Anterior cingulate cortex (tissue), 58 donors: Measurements from ENCODE around the gene NBPF3.
A peak's percentile ranks its signal among the peaks of the same experiment; 100 is the strongest.
"Not testable (repeated sequence)": the region's sequence is repeated elsewhere in the genome, so short reads cannot be mapped to it uniquely, and the experiment has no call there.

Source experiments
- DNase-seq, 58 donors: peaks; one replicate each; lab custom pipeline; 2025; lab: John Stamatoyannopoulos, UW

NBPF3 gene

GRCh38 chr1:21437341-21437640 lies 2.6 kb upstream of the NBPF3 start:
- DNase-seq, result peak in 2 of 58 donors; percentile 13 to 37

- not testable (repeated sequence) for DNase-seq
Observed at GRCh38 chr1:21438646-21439312, 1.2 kb upstream of the NBPF3 start.

GRCh38 chr1:21439345-21439720 lies 604 bp upstream of the NBPF3 start:
- DNase-seq, result no peak

GRCh38 chr1:21440630-21441125 lies 741 bp downstream of the NBPF3 start:
- peak in 1 of 58 donors; percentile 9 for DNase-seq

- DNase-seq, result not testable (repeated sequence)
Observed at GRCh38 chr1:21446647-21447046, 6.7 kb downstream of the NBPF3 start.

- DNase-seq, result no peak
Observed at GRCh38 chr1:21447311-21447710, 7.4 kb downstream of the NBPF3 start.

GRCh38 chr1:21449906-21450305 lies 10.0 kb downstream of the NBPF3 start:
- DNase-seq, result no peak

GRCh38 chr1:21451212-21451611 lies 11.3 kb downstream of the NBPF3 start:
- no peak for DNase-seq

GRCh38 chr1:21451981-21452411 lies 12.1 kb downstream of the NBPF3 start:
- no peak for DNase-seq

- DNase-seq, result not testable (repeated sequence)
Observed at GRCh38 chr1:21453964-21454614, 14.2 kb downstream of the NBPF3 start.

GRCh38 chr1:21454904-21455303 lies 15.0 kb downstream of the NBPF3 start:
- not testable (repeated sequence) for DNase-seq

- no peak for DNase-seq
Observed at GRCh38 chr1:21457654-21458053, 17.7 kb downstream of the NBPF3 start.

- not testable (repeated sequence) for DNase-seq
Observed at GRCh38 chr1:21465127-21465526, 25.2 kb downstream of the NBPF3 start.

- not testable (repeated sequence) for DNase-seq
Observed at GRCh38 chr1:21467946-21468345, 28.0 kb downstream of the NBPF3 start.

GRCh38 chr1:21468599-21468998 lies 28.7 kb downstream of the NBPF3 start:
- DNase-seq, result no peak

- DNase-seq, result no peak
Observed at GRCh38 chr1:21469581-21469980, 29.6 kb downstream of the NBPF3 start.

- DNase-seq, result no peak
Observed at GRCh38 chr1:21472861-21473260, 32.9 kb downstream of the NBPF3 start.

GRCh38 chr1:21478356-21478755 lies 38.4 kb downstream of the NBPF3 start:
- no peak for DNase-seq

- not testable (repeated sequence) for DNase-seq
Observed at GRCh38 chr1:21483881-21484280, 43.9 kb downstream of the NBPF3 start.

- DNase-seq, result peak in 7 of 58 donors; percentile 9 to 65 (median 15)
Observed at GRCh38 chr1:21489146-21489545, 49.2 kb downstream of the NBPF3 start.

GRCh38 chr1:21490774-21491487 lies 51.0 kb downstream of the NBPF3 start:
- DNase-seq, result peak in 9 of 58 donors; percentile 8 to 40 (median 22)
